Progenitor cell of endocrine pancreas (in vitro differentiated cells): ENCODE measurements around the gene VTI1B. TPM values are rescaled to one million over a fixed set of nuclear protein-coding genes. Genes with fewer than 3 reads are reported as not detected.

ENCODE experiments used
- DNase-seq: peaks from one replicate; pipeline ENCODE4 v3.0.0; 2021; ENCODE audit warnings: low spot score; ENCODE audit not compliant: unreplicated experiment
- H3K27ac Mint-ChIP-seq: 2 replicates; pipeline ENCODE4 v1.8.0; 2021; ENCODE audit warnings: mild to moderate bottlenecking, moderate library complexity, mixed read lengths
- H3K27me3 Mint-ChIP-seq: 2 replicates; pipeline ENCODE4 v1.8.0; 2021; ENCODE audit warnings: mixed read lengths
- H3K36me3 Mint-ChIP-seq: 2 replicates; pipeline ENCODE4 v1.8.0; 2022; ENCODE audit warnings: mixed read lengths; ENCODE audit not compliant: insufficient read depth
- H3K4me1 Mint-ChIP-seq: 2 replicates; pipeline ENCODE4 v1.8.0; 2021; ENCODE audit warnings: low read depth, mixed read lengths
- H3K4me3 Mint-ChIP-seq: 2 replicates; pipeline ENCODE4 v1.8.0; 2021; ENCODE audit warnings: low read depth, mild to moderate bottlenecking, moderate library complexity, mixed read lengths
- H3K9me3 Mint-ChIP-seq: 2 replicates; pipeline ENCODE4 v1.8.0; 2021; ENCODE audit warnings: low read depth, mixed read lengths
- total RNA-seq: library from RNA; stranded (reverse); gene quantifications from 2 replicates; pipeline ENCODE4 v1.2.1, GENCODE V29; 2021
- TF ChIP-seq, protein P1 (sequence below): fragments of 200-600 bp; sonication (generic); IDR thresholded peaks from one replicate; pipeline ENCODE4 v1.5.0; 2021; ENCODE audit warnings: antibody characterized with exemption, mild to moderate bottlenecking; ENCODE audit not compliant: unreplicated experiment

Gene VTI1B
- total RNA-seq, 1 donor from 2014 or later = 99.0 TPM

DNA sequence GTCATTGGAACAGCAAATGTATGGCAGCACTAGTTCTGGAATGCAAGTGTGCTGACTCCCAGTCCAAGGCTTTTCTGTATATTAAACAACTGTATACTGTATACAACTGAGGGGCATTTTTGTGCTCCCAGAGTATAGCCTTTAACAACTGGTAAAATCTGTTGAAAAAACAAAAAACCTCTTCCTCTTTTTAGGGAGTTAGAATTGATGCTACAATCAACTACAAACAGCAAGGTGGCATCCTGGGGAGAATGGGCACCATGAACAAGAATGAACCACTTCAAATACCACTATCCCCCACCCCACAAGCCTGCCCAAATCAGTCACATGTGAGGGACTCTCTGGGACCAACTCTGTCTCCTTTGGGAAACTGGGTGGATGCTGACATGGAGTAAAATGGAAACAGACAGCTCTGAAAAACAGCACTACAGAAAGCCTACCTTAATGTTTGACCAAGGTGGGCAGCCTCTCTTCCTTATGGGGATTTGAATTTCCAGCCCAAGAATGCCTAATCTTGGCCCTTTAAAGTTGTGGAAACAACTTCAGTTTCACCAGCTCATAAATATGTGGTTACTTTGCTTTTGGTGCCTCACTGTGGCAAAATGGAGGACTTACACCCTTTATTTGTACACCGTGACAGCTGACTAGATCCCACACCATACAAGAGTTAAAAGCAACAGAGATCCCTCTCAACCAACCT, 7.5 kb downstream of the VTI1B start:
- H3K27me3 Mint-ChIP-seq = no peaks in the 10 kb centered on the region
- TF ChIP-seq, protein P1, sequence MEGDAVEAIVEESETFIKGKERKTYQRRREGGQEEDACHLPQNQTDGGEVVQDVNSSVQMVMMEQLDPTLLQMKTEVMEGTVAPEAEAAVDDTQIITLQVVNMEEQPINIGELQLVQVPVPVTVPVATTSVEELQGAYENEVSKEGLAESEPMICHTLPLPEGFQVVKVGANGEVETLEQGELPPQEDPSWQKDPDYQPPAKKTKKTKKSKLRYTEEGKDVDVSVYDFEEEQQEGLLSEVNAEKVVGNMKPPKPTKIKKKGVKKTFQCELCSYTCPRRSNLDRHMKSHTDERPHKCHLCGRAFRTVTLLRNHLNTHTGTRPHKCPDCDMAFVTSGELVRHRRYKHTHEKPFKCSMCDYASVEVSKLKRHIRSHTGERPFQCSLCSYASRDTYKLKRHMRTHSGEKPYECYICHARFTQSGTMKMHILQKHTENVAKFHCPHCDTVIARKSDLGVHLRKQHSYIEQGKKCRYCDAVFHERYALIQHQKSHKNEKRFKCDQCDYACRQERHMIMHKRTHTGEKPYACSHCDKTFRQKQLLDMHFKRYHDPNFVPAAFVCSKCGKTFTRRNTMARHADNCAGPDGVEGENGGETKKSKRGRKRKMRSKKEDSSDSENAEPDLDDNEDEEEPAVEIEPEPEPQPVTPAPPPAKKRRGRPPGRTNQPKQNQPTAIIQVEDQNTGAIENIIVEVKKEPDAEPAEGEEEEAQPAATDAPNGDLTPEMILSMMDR = peak; percentile 62
- no peak for DNase-seq
- no peaks in the 10 kb centered on the region for H3K9me3 Mint-ChIP-seq
- peak overlapping the region; percentile 86 for H3K27ac Mint-ChIP-seq
- no peak overlapping the region for H3K4me3 Mint-ChIP-seq
- peaks cover 2% of the 10 kb centered on the region for H3K4me1 Mint-ChIP-seq
- H3K36me3 Mint-ChIP-seq = peaks cover 3% of the 10 kb centered on the region

DNA sequence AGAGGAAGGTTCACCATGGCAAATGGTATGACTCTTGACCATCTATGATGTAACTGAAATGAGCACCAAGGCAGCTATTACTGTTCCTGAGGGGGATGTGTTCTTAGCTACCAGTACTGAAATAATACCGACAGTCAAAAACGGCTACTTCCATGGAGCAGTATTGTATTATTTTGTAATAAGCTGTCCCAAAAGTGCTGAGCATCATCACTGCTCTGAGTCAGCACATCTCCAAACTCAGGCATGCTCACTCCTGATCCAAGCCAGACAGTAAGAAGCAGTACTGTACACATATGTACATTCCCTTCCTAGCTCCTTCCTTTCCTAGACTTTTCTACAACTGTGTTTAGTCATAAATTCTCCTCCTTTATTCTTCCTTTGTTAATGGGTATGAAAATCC, 8.6 kb downstream of the VTI1B start:
- DNase-seq = no peak
- Mint-ChIP-seq H3K36me3 (peaks cover 3% of the 10 kb centered on the region), H3K27me3 (no peaks in the 10 kb centered on the region), H3K9me3 (no peaks in the 10 kb centered on the region), H3K27ac (no peak overlapping the region), H3K4me3 (no peak overlapping the region), H3K4me1 (peaks cover 2% of the 10 kb centered on the region)
- TF ChIP-seq, protein P1 = no peak

DNA sequence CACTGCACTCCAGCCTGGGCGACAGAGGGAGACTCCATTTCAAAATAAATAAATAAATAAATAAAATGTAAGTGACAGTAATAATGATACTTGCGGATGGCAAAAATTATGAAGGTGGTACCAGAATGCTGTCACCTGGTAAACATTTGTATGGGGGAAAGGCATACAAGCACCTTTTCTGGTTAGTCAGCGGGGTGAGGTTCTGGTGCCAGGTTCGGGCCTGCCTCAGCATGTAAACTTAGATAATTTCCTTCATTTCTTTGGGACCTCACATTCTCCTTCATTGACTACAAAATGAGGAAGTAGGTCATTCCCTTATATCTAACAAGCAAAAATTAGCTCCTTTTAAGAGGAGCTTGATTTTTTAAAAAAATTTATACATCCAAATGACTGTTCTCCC, 10.8 kb downstream of the VTI1B start:
- no peak for DNase-seq
- Mint-ChIP-seq H3K4me1 (peaks cover 2% of the 10 kb centered on the region), H3K27me3 (no peaks in the 10 kb centered on the region), H3K9me3 (no peaks in the 10 kb centered on the region), H3K36me3 (peaks cover 3% of the 10 kb centered on the region), H3K4me3 (no peak overlapping the region), H3K27ac (no peak overlapping the region)
- TF ChIP-seq, protein P1 = no peak

DNA sequence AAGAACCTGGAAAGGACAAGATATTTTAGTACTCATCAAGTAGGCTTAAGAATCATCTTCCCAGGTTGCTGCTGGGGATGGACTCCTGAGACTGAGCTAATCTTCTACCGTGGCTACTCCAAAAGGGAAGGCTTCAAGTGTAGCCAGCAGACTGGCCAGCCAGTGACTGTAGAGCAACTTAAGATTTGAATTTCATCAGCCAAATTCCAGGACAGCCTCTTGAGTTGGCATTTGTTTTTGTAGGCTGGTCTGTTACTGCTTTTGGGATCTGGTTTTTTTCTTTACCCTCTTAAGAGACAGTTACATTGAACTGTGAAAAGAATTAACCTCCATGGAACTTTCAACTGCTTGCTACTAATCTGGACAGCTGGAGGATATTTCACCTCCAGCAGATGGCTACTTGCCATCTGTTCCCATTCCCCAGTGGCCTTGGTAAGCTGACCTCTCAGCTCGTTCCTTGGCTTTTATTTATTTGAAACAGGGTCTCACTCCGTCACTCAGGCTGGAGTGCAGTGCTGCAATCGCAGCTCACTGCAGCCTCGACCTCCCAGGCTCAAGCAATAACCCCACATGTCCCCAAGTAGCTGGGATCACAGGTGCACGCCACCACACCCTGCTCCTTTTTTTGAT, 20.7 kb downstream of the VTI1B start:
- no peaks in the 10 kb centered on the region for H3K27me3 Mint-ChIP-seq
- DNase-seq = no peak
- no peaks in the 10 kb centered on the region for H3K4me1 Mint-ChIP-seq
- TF ChIP-seq, protein P1 = no peak
- peaks cover 17% of the 10 kb centered on the region for H3K36me3 Mint-ChIP-seq
- peak overlapping the region; percentile 83 for H3K27ac Mint-ChIP-seq
- no peaks in the 10 kb centered on the region for H3K9me3 Mint-ChIP-seq
- H3K4me3 Mint-ChIP-seq = no peak overlapping the region

DNA sequence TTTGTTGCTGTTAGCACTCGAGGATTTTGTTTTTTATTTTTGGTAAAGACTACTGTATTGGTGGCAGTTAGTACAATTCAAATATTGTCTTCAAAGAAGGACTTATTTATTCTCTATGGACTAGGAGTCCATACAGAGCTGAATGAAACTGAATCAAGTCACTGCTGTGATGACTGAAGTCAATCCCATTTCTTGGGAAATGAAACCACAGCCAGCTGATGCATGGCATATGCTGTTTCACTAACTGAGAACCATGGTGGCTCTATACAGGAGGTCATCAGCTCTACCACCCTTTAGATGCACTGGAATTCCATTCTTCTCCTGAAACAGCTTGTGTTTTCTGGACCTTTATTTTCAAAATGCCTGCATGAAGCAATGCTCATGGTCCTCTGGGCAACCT, 22.2 kb downstream of the VTI1B start:
- no peaks in the 10 kb centered on the region for H3K27me3 Mint-ChIP-seq
- no peaks in the 10 kb centered on the region for H3K4me1 Mint-ChIP-seq
- no peak overlapping the region for H3K4me3 Mint-ChIP-seq
- H3K27ac Mint-ChIP-seq = no peak overlapping the region
- TF ChIP-seq, protein P1 = no peak
- no peak for DNase-seq
- peaks cover 15% of the 10 kb centered on the region for H3K36me3 Mint-ChIP-seq
- H3K9me3 Mint-ChIP-seq = no peaks in the 10 kb centered on the region
